A673 (cell line): ENCODE results near the gene KIF24. TPM values are rescaled to one million over a fixed set of nuclear protein-coding genes. Genes with fewer than 3 reads are reported as not detected.
"Not testable (repeated sequence)": the region's sequence is repeated elsewhere in the genome, so short reads cannot be mapped to it uniquely, and the experiment has no call there.

Experiments
- BruUV-seq: library from RNA; stranded (reverse); fragments of 400-500 nt; replicated peaks from 2 replicates; lab custom pipeline; 2021; lab: Mats Ljungman, UMichigan
- CTCF ChIA-PET: fragments of 300-600 bp; sonication (Branson Sonifier 250); formaldehyde crosslinking; loops from one replicate; lab custom pipeline; 2022; ENCODE audit warnings: antibody characterized with exemption; lab: Charles Lee
- POLR2A ChIA-PET: fragments of 300-600 bp; sonication (Branson Sonifier 250); formaldehyde crosslinking; loops from one replicate; lab custom pipeline; 2022; ENCODE audit warnings: antibody characterized with exemption; ENCODE audit not compliant: low non-redundant PET; lab: Charles Lee
- DNase-seq: peaks from one replicate; pipeline ENCODE4 v3.0.0-alpha.2; 2015; ENCODE audit warnings: low spot score
- H3K27ac ChIP-seq: fragments of 200-600 bp; sonication (generic); 2 replicates; pipeline ENCODE4 v1.5.1; 2016; ENCODE audit warnings: mixed run types, low read depth, mild to moderate bottlenecking, mixed read lengths, antibody characterized with exemption, low read length; ENCODE audit not compliant: poor library complexity, severe bottlenecking
- H3K27me3 ChIP-seq: fragments of 200-600 bp; sonication (generic); replicated peaks from 2 replicates; pipeline ENCODE4 v1.6.1; 2017; ENCODE audit warnings: mixed run types, low read depth, mild to moderate bottlenecking, mixed read lengths, antibody characterized with exemption, low read length; ENCODE audit not compliant: insufficient read depth, poor library complexity
- H3K36me3 ChIP-seq: fragments of 200-600 bp; sonication (generic); 2 replicates; pipeline ENCODE4 v1.6.1; 2016; ENCODE audit warnings: mixed run types, mild to moderate bottlenecking, mixed read lengths, antibody characterized with exemption, low read length; ENCODE audit not compliant: insufficient read depth, poor library complexity, severe bottlenecking
- H3K4me1 ChIP-seq: fragments of 200-600 bp; sonication (generic); 2 replicates; pipeline ENCODE4 v1.6.1; 2017; ENCODE audit warnings: mixed run types, mild to moderate bottlenecking, mixed read lengths, antibody characterized with exemption, low read length; ENCODE audit not compliant: insufficient read depth, poor library complexity, severe bottlenecking
- H3K4me3 ChIP-seq: fragments of 200-600 bp; sonication (generic); 2 replicates; pipeline ENCODE4 v1.5.1; 2016; ENCODE audit warnings: low read depth, mixed run types, mild to moderate bottlenecking, mixed read lengths, low read length; ENCODE audit not compliant: poor library complexity, severe bottlenecking
- H3K9me3 ChIP-seq: fragments of 200-600 bp; sonication (generic); 2 replicates; pipeline ENCODE4 v1.6.1; 2016; ENCODE audit warnings: mixed run types, low read depth, mild to moderate bottlenecking, mixed read lengths, antibody characterized with exemption, low read length; ENCODE audit not compliant: poor library complexity, severe bottlenecking
- CTCF ChIP-seq: fragments of 300-800, 200-600 bp; sonication (generic); conservative IDR thresholded peaks from 2 replicates; pipeline ENCODE4 v1.5.1; 2017; ENCODE audit warnings: low read depth, mild to moderate bottlenecking, antibody characterized with exemption, low read length, moderate library complexity, mixed read lengths
- EZH2 ChIP-seq: fragments of 200-600 bp; sonication (generic); IDR thresholded peaks from 2 replicates; pipeline ENCODE4 v1.6.1; 2017; ENCODE audit warnings: borderline replicate concordance, low read depth, mild to moderate bottlenecking, mixed read lengths, antibody characterized with exemption, low read length; ENCODE audit not compliant: poor library complexity, severe bottlenecking
- intact Hi-C: fragments of 100-400 bp; cut with micrococcal nuclease; formaldehyde crosslinking; loops from one replicate; pipeline ENCODE4 v1.10.0; 2022; ENCODE audit not compliant: unreplicated experiment
- total RNA-seq: library from RNA; stranded (reverse); gene quantifications from 2 replicates; pipeline ENCODE4 v1.2.3, GENCODE V29; 2021

KIF24 gene
- total RNA-seq, 1 experiment from 2014 or later: 11.6 TPM

GRCh38 chr9:34365282-34365681, 36.2 kb upstream of the KIF24 start:
- Histone ChIP-seq H3K27me3 (no peaks in the 10 kb centered on the region), H3K36me3 (no peaks in the 10 kb centered on the region), H3K9me3 (no peaks in the 10 kb centered on the region), H3K27ac (peak overlapping the region; percentile 91), H3K4me1 (peaks cover 32% of the 10 kb centered on the region), H3K4me3 (no peak overlapping the region)
- POLR2A ChIA-PET: interaction anchor here (0.7 kb wide), 1 partner anchor 253 kb away, joined by 11 read pairs; no protein-coding TSS in a partner anchor
- intact Hi-C loops: no loop called here
- CTCF ChIA-PET: interaction anchor here (0.7 kb wide), 1 partner anchor 14 kb away, joined by 3 read pairs; no protein-coding TSS in a partner anchor
- no peak for DNase-seq
- no peak for TF ChIP-seq CTCF
- no TSS peak for BruUV-seq

- intact Hi-C loops: no loop called here
- H3K27ac ChIP-seq: peak overlapping the region; percentile 91
- peak; percentile 96 for DNase-seq
- no peaks in the 10 kb centered on the region for H3K9me3 ChIP-seq
- BruUV-seq: TSS peak; percentile 67
- peak overlapping the region; percentile 33 for H3K4me3 ChIP-seq
- H3K36me3 ChIP-seq: no peaks in the 10 kb centered on the region
- no peaks in the 10 kb centered on the region for H3K27me3 ChIP-seq
- TF ChIP-seq EZH2: no peak
- no peak for TF ChIP-seq CTCF
- ChIA-PET POLR2A (interaction anchor here (0.5 kb wide), 2 partner anchors 185 to 530 kb away, joined by 4 to 8 read pairs; partner anchors contain the start of gene UBAP1), CTCF (interaction anchor here (0.6 kb wide), 1 partner anchor 17 kb away, joined by 4 read pairs; no protein-coding TSS in a partner anchor)
- H3K4me1 ChIP-seq: peaks cover 32% of the 10 kb centered on the region
Measured at GRCh38 chr9:34363619-34364351, 34.7 kb upstream of the KIF24 start.

- Histone ChIP-seq H3K27ac (peak overlapping the region; percentile 91), H3K36me3 (no peaks in the 10 kb centered on the region), H3K4me3 (no peak overlapping the region), H3K27me3 (no peaks in the 10 kb centered on the region), H3K4me1 (peaks cover 32% of the 10 kb centered on the region), H3K9me3 (peaks cover 3% of the 10 kb centered on the region)
- POLR2A ChIA-PET: no interaction called here
- no peak for DNase-seq
- TF ChIP-seq CTCF: no peak
- TF ChIP-seq EZH2: no peak
- CTCF ChIA-PET: no interaction called here
- intact Hi-C loops: no loop called here
- no TSS peak for BruUV-seq
Measured at GRCh38 chr9:34362614-34363214, 33.6 kb upstream of the KIF24 start.

- H3K4me1 ChIP-seq, H3K27me3 ChIP-seq, CTCF ChIA-PET, intact Hi-C loops, H3K4me3 ChIP-seq, H3K36me3 ChIP-seq, DNase-seq, H3K27ac ChIP-seq, BruUV-seq, POLR2A ChIA-PET: not testable (repeated sequence)
- H3K9me3 ChIP-seq: peaks cover 19% of the 10 kb centered on the region
Measured at GRCh38 chr9:34352957-34353356, 23.9 kb upstream of the KIF24 start.

- H3K27ac ChIP-seq, H3K4me3 ChIP-seq, POLR2A ChIA-PET, intact Hi-C loops, H3K27me3 ChIP-seq, DNase-seq, H3K4me1 ChIP-seq, BruUV-seq, H3K36me3 ChIP-seq: not testable (repeated sequence)
- CTCF ChIA-PET: interaction anchor here (0.7 kb wide), 1 partner anchor 239 kb away, joined by 10 read pairs; no protein-coding TSS in a partner anchor
- peaks cover 11% of the 10 kb centered on the region for H3K9me3 ChIP-seq
Measured at GRCh38 chr9:34352122-34352652, 23.1 kb upstream of the KIF24 start.
